Left forelimb (tissue), 1 donor: ENCODE measurements around the gene MESP1.

Experiments used
- DNase-seq: peaks from one replicate; pipeline ENCODE4 v3.0.0-alpha.2; 2018; ENCODE audit warnings: low spot score

MESP1 gene

DNA sequence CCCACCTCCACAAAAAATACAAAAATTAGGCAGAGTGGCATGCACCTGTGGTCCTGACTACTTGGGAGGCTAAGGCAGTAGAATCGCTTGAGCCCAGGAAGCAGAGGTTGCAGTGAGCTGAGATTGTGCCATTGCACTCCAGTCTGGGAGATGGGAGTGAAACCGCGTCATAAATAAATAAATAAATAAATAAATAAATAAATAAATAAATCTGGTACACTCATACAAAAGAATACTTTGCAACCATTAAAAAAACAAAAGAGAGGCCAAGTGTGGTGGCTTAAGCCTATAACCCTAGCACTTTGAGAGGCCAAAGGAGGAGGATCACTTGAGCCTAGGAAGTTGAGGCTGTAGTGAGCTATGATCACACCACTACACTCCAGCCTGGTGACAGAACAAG is 28.0 kb downstream of the MESP1 start:
- DNase-seq = no peak

DNA sequence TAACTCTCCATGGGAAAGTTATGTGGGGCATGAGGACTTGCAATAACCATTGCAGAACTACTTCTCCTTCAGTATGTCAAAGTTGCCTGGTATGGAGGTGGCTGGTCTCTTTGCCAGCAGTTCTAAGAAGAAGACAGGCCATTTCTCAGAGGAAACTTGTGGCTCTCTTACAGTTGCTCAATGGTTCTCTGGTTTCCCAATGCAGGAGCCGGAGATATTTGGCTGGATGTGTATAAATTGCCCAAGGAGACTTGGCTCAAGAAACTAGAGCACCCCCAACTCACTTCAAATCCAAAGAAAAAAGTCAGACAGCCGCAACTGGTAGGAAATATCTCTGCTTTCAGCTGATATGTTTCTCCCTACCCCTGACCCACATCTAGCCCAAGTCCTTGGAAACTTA is 36.3 kb downstream of the MESP1 start:
- DNase-seq = no peak

DNA sequence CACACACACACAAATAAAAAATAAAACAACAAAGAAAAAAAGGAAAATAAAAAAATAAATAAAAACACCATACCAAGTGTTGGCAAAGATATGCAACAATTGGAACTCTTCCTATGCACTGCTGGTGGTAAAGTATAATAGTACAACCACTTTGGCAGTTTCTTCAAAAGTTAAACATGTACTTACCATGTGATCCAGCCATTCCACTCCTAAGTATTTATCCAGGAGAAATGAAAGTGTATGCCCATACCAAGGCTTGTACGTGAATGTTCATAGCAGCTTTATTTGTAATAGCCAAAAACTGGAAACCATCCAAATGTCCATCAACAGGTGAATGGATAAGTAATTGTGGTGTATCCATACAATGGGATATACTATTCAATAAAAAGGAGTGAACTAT is 43.5 kb downstream of the MESP1 start:
- DNase-seq = no peak

DNA sequence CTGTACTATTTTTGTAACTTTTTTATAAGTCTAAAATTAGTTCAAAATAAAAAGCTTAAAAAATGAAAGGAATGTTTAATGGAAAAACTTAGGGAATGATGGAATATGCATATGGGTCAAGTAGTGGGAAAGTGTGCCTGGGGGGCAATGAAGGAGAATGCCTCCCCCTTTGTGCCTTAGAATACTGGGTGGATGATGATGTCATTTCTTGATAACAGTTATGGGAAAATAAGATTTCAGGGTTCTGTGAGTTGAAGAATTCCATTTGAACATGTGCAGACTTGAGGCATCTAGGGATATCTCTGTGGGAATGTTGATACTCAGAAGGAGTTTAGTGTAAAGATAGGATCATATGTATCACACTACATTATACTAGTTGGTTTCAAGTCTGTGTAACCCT is 46.6 kb downstream of the MESP1 start:
- no peak for DNase-seq
